Esophagus squamous epithelium (tissue), 5 donors: ENCODE measurements around the gene BMPR2. TPM values are rescaled to one million over a fixed set of nuclear protein-coding genes. Genes with fewer than 3 reads are reported as not detected.
A peak's percentile ranks its signal among the peaks of the same experiment; 100 is the strongest.

Experiments used
- DNase-seq: peaks from one replicate; lab custom pipeline; 2025; lab: John Stamatoyannopoulos, UW
- H3K27ac ChIP-seq, 4 donors: fragments of 200-600 bp; sonication (generic); one replicate each; pipeline ENCODE4 v1.5.1; 2016 to 2019; ENCODE audit warnings: mild to moderate bottlenecking in 1 of 4
- H3K27me3 ChIP-seq, 4 donors: fragments of 200-600 bp; sonication (generic); 1 replicate in 3 of 4; 2 replicates in 1 of 4; pipeline versions ENCODE4 v1.5.1 to v1.6.0; 2017 to 2021; ENCODE audit warnings: antibody characterized with exemption in 1 of 4
- H3K36me3 ChIP-seq, 3 donors: fragments of 200-600 bp; sonication (generic); one replicate each; pipeline ENCODE4 v1.5.1; 2016 to 2019
- H3K4me1 ChIP-seq, 3 donors: fragments of 200-600 bp; sonication (generic); one replicate each; pipeline ENCODE4 v1.5.1; 2017 to 2019
- H3K4me3 ChIP-seq, 4 donors: fragments of 200-600 bp; sonication (generic); 1 replicate in 3 of 4; 2 replicates in 1 of 4; pipeline ENCODE4 v1.5.1; 2016 to 2019; ENCODE audit warnings: mild to moderate bottlenecking in 2 of 4, moderate library complexity in 1 of 4
- H3K9me3 ChIP-seq, 3 donors: fragments of 200-600 bp; sonication (generic); one replicate each; pipeline ENCODE4 v1.5.1; 2016 to 2019
- CTCF ChIP-seq, 6 experiments: fragments of 450-650 bp in 4 of 6; fragments of 200-600 bp in 2 of 6; sonication (generic) in 2 of 6; IDR thresholded peaks; one replicate each; pipeline ENCODE4 v1.5.1; 2016 to 2019; ENCODE audit warnings: antibody characterized with exemption in 6 of 6, mild to moderate bottlenecking in 4 of 6, moderate library complexity in 4 of 6
- POLR2A ChIP-seq, 4 donors: fragments of 450-650 bp; IDR thresholded peaks; one replicate each; pipeline ENCODE4 v1.6.1; 2017; ENCODE audit warnings: antibody characterized with exemption in 4 of 4, mild to moderate bottlenecking in 4 of 4, moderate library complexity in 3 of 4
- WGBS, 2 donors: methylation state at CpG; one replicate each; pipeline ENCODE4 v1.1.5; 2018; 5-methylcytosine and 5-hydroxymethylcytosine counted together
- intact Hi-C: fragments of 100-400 bp; cut with DNase I; formaldehyde crosslinking; loops from one replicate; pipeline ENCODE4 v1.15.0; 2022
- total RNA-seq, 4 donors: library from RNA; depleted of rRNA; stranded (reverse); fragments of >200 nt; gene quantifications; one replicate each; pipeline ENCODE4 v1.1.0, GENCODE V29; 2016
- donor health status: DM: yes; HTN: yes; CAD: no.

BMPR2 gene
- total RNA-seq, 4 donors from 2014 or later = 17.9 to 37.0 (median 22.3) TPM

- DNase-seq = no peak
- TF ChIP-seq CTCF (IDR thresholded peaks at IDR 0.05) (no peak), POLR2A (IDR thresholded peaks at IDR 0.05) (no peak)
- Histone ChIP-seq H3K4me1 (peaks cover 0 to 29% (median 0%) of the 10 kb centered on the region in 3 donors), H3K9me3 (no peaks in the 10 kb centered on the region), H3K27me3 (no peaks in the 10 kb centered on the region), H3K27ac (no peak overlapping the region), H3K36me3 (peaks cover 0 to 5% (median 0%) of the 10 kb centered on the region in 3 donors), H3K4me3 (no peak overlapping the region)
- intact Hi-C loops = no loop called here
Observed at GRCh38 chr2:202418511-202418910, 42.4 kb downstream of the BMPR2 start.

- WGBS, 2 donors = 68 to 74% methylated on average over 2 of the region's 2 CpGs
- Histone ChIP-seq H3K27me3 (no peaks in the 10 kb centered on the region), H3K4me3 (no peak overlapping the region), H3K27ac (no peak overlapping the region), H3K4me1 (peaks cover 0 to 23% (median 0%) of the 10 kb centered on the region in 3 donors), H3K9me3 (no peaks in the 10 kb centered on the region), H3K36me3 (peaks cover 0 to 5% (median 0%) of the 10 kb centered on the region in 3 donors)
- DNase-seq = no peak
- TF ChIP-seq CTCF (IDR thresholded peaks at IDR 0.05) (no peak), POLR2A (IDR thresholded peaks at IDR 0.05) (no peak)
- intact Hi-C loops = no loop called here
Observed at GRCh38 chr2:202423139-202423538, 47.0 kb downstream of the BMPR2 start.

GRCh38 chr2:202425036-202425435 lies 48.9 kb downstream of the BMPR2 start:
- no peaks in the 10 kb centered on the region for H3K27me3 ChIP-seq
- H3K9me3 ChIP-seq = no peaks in the 10 kb centered on the region
- TF ChIP-seq POLR2A (IDR thresholded peaks at IDR 0.05) = no peak
- no peak for TF ChIP-seq CTCF (IDR thresholded peaks at IDR 0.05)
- no peak overlapping the region for H3K4me3 ChIP-seq
- H3K4me1 ChIP-seq = peaks cover 0 to 26% (median 5%) of the 10 kb centered on the region in 3 donors
- 55 to 86% methylated on average over 4 to 5 of the region's 5 CpGs for WGBS, 2 donors
- intact Hi-C loops = no loop called here
- H3K27ac ChIP-seq = no peak overlapping the region
- H3K36me3 ChIP-seq = peaks cover 0 to 5% (median 0%) of the 10 kb centered on the region in 3 donors
- no peak for DNase-seq

GRCh38 chr2:202426751-202427150 lies 50.6 kb downstream of the BMPR2 start:
- Histone ChIP-seq H3K4me1 (peaks cover 0 to 21% (median 7%) of the 10 kb centered on the region in 3 donors), H3K36me3 (peaks cover 0 to 5% (median 0%) of the 10 kb centered on the region in 3 donors), H3K27me3 (no peaks in the 10 kb centered on the region), H3K9me3 (no peaks in the 10 kb centered on the region), H3K4me3 (no peak overlapping the region), H3K27ac (no peak overlapping the region)
- 85 to 87% methylated on average over 8 of the region's 8 CpGs for WGBS, 2 donors
- no peak for TF ChIP-seq POLR2A (IDR thresholded peaks at IDR 0.05)
- no peak for DNase-seq
- intact Hi-C loops = no loop called here

GRCh38 chr2:202429164-202429980 lies 53.2 kb downstream of the BMPR2 start:
- TF ChIP-seq CTCF (IDR thresholded peaks at IDR 0.05) (no peak), POLR2A (IDR thresholded peaks at IDR 0.05) (no peak)
- WGBS, 2 donors = 79 to 85% methylated on average over 6 of the region's 6 CpGs
- Histone ChIP-seq H3K27me3 (no peaks in the 10 kb centered on the region), H3K4me3 (no peak overlapping the region), H3K36me3 (no peaks in the 10 kb centered on the region), H3K27ac (peak overlapping the region in 3 of 4 donors; percentile 20 to 54 (median 44)), H3K9me3 (no peaks in the 10 kb centered on the region), H3K4me1 (peaks cover 0 to 19% (median 7%) of the 10 kb centered on the region in 3 donors)
- DNase-seq = no peak
- intact Hi-C loops = no loop called here
